Activated naive CD8-positive, alpha-beta T cell treated with anti-CD3 and anti-CD28 coated beads, Interleukin-2, amount 50 U/mL, for 24 hours (primary cell): ENCODE data around the gene ZNF783.

Experiments used
- ATAC-seq: fragments of 150-1000 bp; cut with Tn5 transposase; one replicate; pipeline ENCODE4 v1.10.0; 2021
- DNase-seq: peaks from one replicate; pipeline ENCODE4 v3.0.0; 2021
- H3K27ac Mint-ChIP-seq: one replicate; pipeline ENCODE4 v1.8.0; 2021; ENCODE audit warnings: mild to moderate bottlenecking, mixed read lengths
- H3K27me3 Mint-ChIP-seq: one replicate; pipeline ENCODE4 v1.8.0; 2021; ENCODE audit warnings: mixed read lengths
- H3K36me3 Mint-ChIP-seq: one replicate; pipeline ENCODE4 v1.8.0; 2021; ENCODE audit warnings: low read depth, mixed read lengths
- H3K4me1 Mint-ChIP-seq: one replicate; pipeline ENCODE4 v1.8.0; 2021; ENCODE audit warnings: mixed read lengths
- H3K4me3 Mint-ChIP-seq: one replicate; pipeline ENCODE4 v1.8.0; 2021; ENCODE audit warnings: mild to moderate bottlenecking, moderate library complexity, mixed read lengths
- H3K9me3 Mint-ChIP-seq: one replicate; pipeline ENCODE4 v1.8.0; 2021; ENCODE audit warnings: mixed read lengths

The ZNF783 gene

GRCh38 chr7:149281508-149282330, 19.7 kb downstream of the ZNF783 start:
- H3K4me1 Mint-ChIP-seq, result peaks cover 21% of the 10 kb centered on the region
- H3K27me3 Mint-ChIP-seq, result no peaks in the 10 kb centered on the region
- H3K36me3 Mint-ChIP-seq, result peaks cover 26% of the 10 kb centered on the region
- no peak overlapping the region for H3K27ac Mint-ChIP-seq
- no peak for ATAC-seq
- no peak for DNase-seq
- no peak overlapping the region for H3K4me3 Mint-ChIP-seq
- H3K9me3 Mint-ChIP-seq, result no peaks in the 10 kb centered on the region

GRCh38 chr7:149282331-149282655, 20.3 kb downstream of the ZNF783 start:
- DNase-seq (no peak), ATAC-seq (no peak)
- H3K27ac Mint-ChIP-seq, result no peak overlapping the region
- no peaks in the 10 kb centered on the region for H3K9me3 Mint-ChIP-seq
- H3K27me3 Mint-ChIP-seq, result no peaks in the 10 kb centered on the region
- peaks cover 23% of the 10 kb centered on the region for H3K36me3 Mint-ChIP-seq
- no peak overlapping the region for H3K4me3 Mint-ChIP-seq
- H3K4me1 Mint-ChIP-seq, result peaks cover 27% of the 10 kb centered on the region

- Mint-ChIP-seq H3K4me1 (peaks cover 30% of the 10 kb centered on the region), H3K27me3 (no peaks in the 10 kb centered on the region), H3K36me3 (peaks cover 19% of the 10 kb centered on the region), H3K27ac (no peak overlapping the region), H3K4me3 (no peak overlapping the region), H3K9me3 (no peaks in the 10 kb centered on the region)
- DNase-seq (no peak), ATAC-seq (no peak)
Observed at GRCh38 chr7:149283321-149283720, 21.3 kb downstream of the ZNF783 start.

- DNase-seq, result no peak
- Mint-ChIP-seq H3K27ac (peak overlapping the region; percentile 27), H3K9me3 (no peaks in the 10 kb centered on the region), H3K27me3 (no peaks in the 10 kb centered on the region), H3K4me3 (peak overlapping the region; percentile 86), H3K4me1 (peaks cover 30% of the 10 kb centered on the region), H3K36me3 (peaks cover 13% of the 10 kb centered on the region)
- ATAC-seq, result no peak
Observed at GRCh38 chr7:149284343-149284742, 22.3 kb downstream of the ZNF783 start.

GRCh38 chr7:149284850-149285585, 23.0 kb downstream of the ZNF783 start:
- peaks cover 30% of the 10 kb centered on the region for H3K4me1 Mint-ChIP-seq
- H3K9me3 Mint-ChIP-seq, result no peaks in the 10 kb centered on the region
- H3K36me3 Mint-ChIP-seq, result peaks cover 11% of the 10 kb centered on the region

DNA sequence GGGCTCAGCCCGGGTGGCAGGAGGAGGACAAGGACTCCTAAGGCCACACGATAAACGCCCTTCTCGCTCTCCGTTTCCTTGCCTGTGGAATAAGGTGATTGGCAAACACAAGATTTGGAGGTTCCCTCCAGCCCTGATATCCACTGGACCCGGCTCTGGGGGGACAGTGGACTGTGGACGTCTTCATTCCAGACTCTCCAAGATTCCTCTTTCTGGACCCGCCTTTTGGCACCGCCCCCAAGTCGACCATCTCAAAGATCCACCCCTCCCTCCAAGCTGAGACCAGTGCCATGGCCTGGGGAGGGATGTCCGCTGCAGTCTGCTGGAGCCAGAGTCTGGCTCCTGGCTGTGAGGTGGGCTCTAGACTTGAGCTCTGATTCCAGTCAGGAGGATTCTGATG, 23.6 kb downstream of the ZNF783 start:
- H3K36me3 Mint-ChIP-seq, result peaks cover 9% of the 10 kb centered on the region
- H3K27me3 Mint-ChIP-seq, result no peaks in the 10 kb centered on the region
- no peak for DNase-seq
- ATAC-seq, result no peak
- H3K27ac Mint-ChIP-seq, result peak overlapping the region; percentile 78
- H3K9me3 Mint-ChIP-seq, result no peaks in the 10 kb centered on the region
- H3K4me1 Mint-ChIP-seq, result peaks cover 30% of the 10 kb centered on the region
- peak overlapping the region; percentile 86 for H3K4me3 Mint-ChIP-seq

More at GRCh38 chr7:149284850-149285585, 23.0 kb downstream of the ZNF783 start:
- ATAC-seq (peak; percentile 95), DNase-seq (peak; percentile 98)
- H3K27me3 Mint-ChIP-seq, result no peaks in the 10 kb centered on the region
- peak overlapping the region; percentile 86 for H3K4me3 Mint-ChIP-seq
- H3K27ac Mint-ChIP-seq, result peak overlapping the region; percentile 59

GRCh38 chr7:149286811-149287400, 24.9 kb downstream of the ZNF783 start:
- Mint-ChIP-seq H3K27ac (no peak overlapping the region), H3K36me3 (peaks cover 7% of the 10 kb centered on the region), H3K27me3 (no peaks in the 10 kb centered on the region), H3K9me3 (no peaks in the 10 kb centered on the region), H3K4me3 (no peak overlapping the region), H3K4me1 (peaks cover 33% of the 10 kb centered on the region)
- DNase-seq, result no peak
- ATAC-seq, result no peak

- Mint-ChIP-seq H3K9me3 (no peaks in the 10 kb centered on the region), H3K27ac (no peak overlapping the region), H3K4me3 (no peak overlapping the region), H3K36me3 (peaks cover 3% of the 10 kb centered on the region), H3K27me3 (no peaks in the 10 kb centered on the region), H3K4me1 (peaks cover 33% of the 10 kb centered on the region)
- ATAC-seq (no peak), DNase-seq (no peak)
Observed at GRCh38 chr7:149287622-149288021, 25.6 kb downstream of the ZNF783 start.

DNA sequence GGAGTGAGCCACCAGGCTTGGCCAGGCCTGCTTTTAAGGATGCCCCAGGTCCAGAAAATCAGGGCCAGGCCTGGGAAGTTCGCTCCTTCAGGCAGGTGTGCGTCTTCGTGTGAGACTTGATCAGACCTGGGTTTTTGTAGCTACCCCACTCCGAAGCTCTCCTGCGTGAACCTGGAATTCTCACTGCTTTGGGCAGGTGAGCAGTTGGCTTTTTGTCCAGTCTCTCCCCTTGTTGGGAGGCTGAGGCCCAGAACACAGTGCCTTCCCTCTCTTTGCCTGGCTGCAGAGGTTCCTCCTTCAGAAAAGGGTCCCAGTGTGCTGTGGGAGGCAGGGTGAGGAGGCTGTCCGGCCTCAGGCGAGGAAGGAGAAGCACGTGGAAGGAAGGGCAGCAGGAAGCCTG, 27.3 kb downstream of the ZNF783 start:
- Mint-ChIP-seq H3K4me1 (peaks cover 30% of the 10 kb centered on the region), H3K27me3 (no peaks in the 10 kb centered on the region), H3K9me3 (no peaks in the 10 kb centered on the region), H3K36me3 (peaks cover 2% of the 10 kb centered on the region), H3K4me3 (no peak overlapping the region), H3K27ac (no peak overlapping the region)
- ATAC-seq, result no peak
- DNase-seq, result no peak

DNA sequence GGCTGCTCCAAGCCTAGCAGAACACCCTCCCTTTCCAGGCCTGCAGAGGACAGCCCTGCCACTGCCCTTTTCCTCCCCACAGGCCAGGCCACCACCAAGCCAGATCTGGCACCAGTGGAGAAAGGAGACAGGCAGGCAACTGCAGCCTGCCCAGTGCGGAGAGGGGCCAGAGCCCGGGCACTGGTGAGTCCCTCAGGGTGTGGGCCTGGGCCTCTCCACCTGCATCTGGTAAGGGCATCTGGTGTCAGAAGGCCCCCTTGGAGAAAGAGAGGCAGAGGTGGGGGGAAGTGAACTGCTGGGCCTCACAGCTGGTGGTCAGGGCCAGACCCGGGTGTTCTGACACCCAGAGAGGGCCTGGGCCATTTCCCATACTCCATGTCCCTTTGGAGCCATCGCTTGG, 27.9 kb downstream of the ZNF783 start:
- peaks cover 24% of the 10 kb centered on the region for H3K4me1 Mint-ChIP-seq
- H3K36me3 Mint-ChIP-seq, result peaks cover 2% of the 10 kb centered on the region
- ATAC-seq (no peak), DNase-seq (no peak)
- no peak overlapping the region for H3K27ac Mint-ChIP-seq
- no peak overlapping the region for H3K4me3 Mint-ChIP-seq
- H3K27me3 Mint-ChIP-seq, result no peaks in the 10 kb centered on the region
- H3K9me3 Mint-ChIP-seq, result no peaks in the 10 kb centered on the region

GRCh38 chr7:149291036-149291780, 29.2 kb downstream of the ZNF783 start:
- H3K27ac Mint-ChIP-seq, result no peak overlapping the region
- peak; percentile 37 for ATAC-seq
- no peaks in the 10 kb centered on the region for H3K9me3 Mint-ChIP-seq
- peaks cover 2% of the 10 kb centered on the region for H3K36me3 Mint-ChIP-seq
- H3K4me3 Mint-ChIP-seq, result no peak overlapping the region
- DNase-seq, result no peak
- no peaks in the 10 kb centered on the region for H3K27me3 Mint-ChIP-seq
- H3K4me1 Mint-ChIP-seq, result peaks cover 16% of the 10 kb centered on the region

DNA sequence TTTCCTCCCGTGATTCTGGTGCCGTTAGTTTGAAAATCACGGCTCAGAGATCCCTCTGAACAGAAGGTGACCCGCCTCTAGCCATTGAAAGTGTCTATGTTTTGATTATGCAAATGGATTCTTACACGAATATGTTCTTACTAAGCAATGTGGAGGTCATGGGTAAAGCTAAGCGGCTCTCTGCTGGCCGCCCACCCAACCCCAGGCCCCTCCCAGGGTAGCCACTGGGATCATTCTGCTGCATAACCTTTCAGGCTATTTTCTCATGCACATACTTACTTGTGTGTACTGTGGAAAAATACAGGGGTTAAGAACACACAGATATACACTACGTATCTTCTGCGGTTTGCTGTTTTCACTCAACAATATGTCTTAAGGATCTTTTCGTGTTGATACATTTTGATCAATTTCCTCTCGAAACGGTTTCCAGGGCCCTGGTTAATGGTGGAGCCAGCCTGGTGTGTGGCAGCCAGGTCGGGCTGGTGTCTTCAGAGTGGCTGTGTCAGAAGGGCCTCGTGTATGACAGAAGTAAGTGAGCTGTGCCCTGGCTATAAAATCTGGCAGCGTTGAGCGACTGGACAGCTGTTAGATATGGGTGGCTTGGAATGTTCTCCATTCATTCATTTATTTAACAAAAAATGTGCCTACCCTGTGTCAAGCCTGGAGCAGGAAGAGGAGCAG, 29.9 kb downstream of the ZNF783 start:
- peak overlapping the region; percentile 39 for H3K27ac Mint-ChIP-seq
- DNase-seq, result no peak
- H3K4me3 Mint-ChIP-seq, result no peak overlapping the region
- H3K27me3 Mint-ChIP-seq, result no peaks in the 10 kb centered on the region
- peaks cover 13% of the 10 kb centered on the region for H3K4me1 Mint-ChIP-seq
- no peaks in the 10 kb centered on the region for H3K9me3 Mint-ChIP-seq
- H3K36me3 Mint-ChIP-seq, result peaks cover 3% of the 10 kb centered on the region
- ATAC-seq, result no peak

- Mint-ChIP-seq H3K4me3 (no peak overlapping the region), H3K9me3 (no peaks in the 10 kb centered on the region), H3K36me3 (peaks cover 4% of the 10 kb centered on the region), H3K27ac (no peak overlapping the region), H3K4me1 (peaks cover 13% of the 10 kb centered on the region), H3K27me3 (no peaks in the 10 kb centered on the region)
- ATAC-seq (no peak), DNase-seq (no peak)
Observed at GRCh38 chr7:149292462-149292823, 30.4 kb downstream of the ZNF783 start.

- Mint-ChIP-seq H3K27me3 (no peaks in the 10 kb centered on the region), H3K4me3 (no peak overlapping the region), H3K4me1 (peaks cover 19% of the 10 kb centered on the region), H3K9me3 (no peaks in the 10 kb centered on the region), H3K27ac (no peak overlapping the region), H3K36me3 (peaks cover 3% of the 10 kb centered on the region)
- DNase-seq (no peak), ATAC-seq (no peak)
Observed at GRCh38 chr7:149293338-149293737, 31.3 kb downstream of the ZNF783 start.
